HepG2 (cell line): Measurements from ENCODE around the gene CELF5. TPM values are rescaled to one million over a fixed set of nuclear protein-coding genes. Genes with fewer than 3 reads are reported as not detected.

ENCODE experiments used
- ATAC-seq: fragments of 200-7000 bp; cut with Tn5 transposase; 3 replicates; pipeline ENCODE4 v1.9.1; 2020; ENCODE audit warnings: mild to moderate bottlenecking, moderate library complexity
- BruUV-seq: library from RNA; stranded (reverse); fragments of 400-500 nt; replicated peaks from 2 replicates; lab custom pipeline; 2021; lab: Mats Ljungman, UMichigan
- CTCF ChIA-PET: fragments of 300-600 bp; formaldehyde crosslinking; extraction: SDS; loops from one replicate; lab custom pipeline; 2021; ENCODE audit warnings: low total read pairs, inconsistent platforms, low intra/inter-chr PET ratio; lab: Yijun Ruan, JAX
- POLR2A ChIA-PET: fragments of 350-600 bp; sonication (Branson Sonifier 250); formaldehyde crosslinking; loops from one replicate; lab custom pipeline; 2020; ENCODE audit warnings: antibody characterized with exemption, inconsistent platforms; lab: Yijun Ruan, JAX
- DNase-seq: peaks from one replicate; pipeline ENCODE4 v3.0.0-alpha.2; 2015; ENCODE audit warnings: low spot score
- FAIRE-seq: peaks from 3 replicates; lab custom pipeline; 2011; peaks lifted over from hg19 to GRCh38; lab: Jason Lieb, UNC
- H2AFZ ChIP-seq: one replicate; pipeline ENCODE4 v1.6.1; 2011; ENCODE audit warnings: low read length, inconsistent platforms
- H3K27ac ChIP-seq: fragments of 300-600 bp; 3 replicates; pipeline ENCODE4 v1.8.0; 2011; ENCODE audit warnings: mixed run types, mild to moderate bottlenecking, mixed read lengths, low read length, inconsistent platforms; ENCODE audit not compliant: insufficient read depth; ENCODE audit errors: extremely low read length
- H3K27me3 ChIP-seq, 2 experiments: fragments of 200-600 bp in 1 of 2; 2 replicates in 1 of 2; 3 replicates in 1 of 2; pipeline versions ENCODE4 v1.6.0 to v1.8.0; 2011; ENCODE audit warnings: low read length in 2 of 2, mild to moderate bottlenecking in 2 of 2, moderate library complexity in 2 of 2, inconsistent platforms in 1 of 2; ENCODE audit not compliant: insufficient read depth in 2 of 2, control insufficient read depth in 1 of 2
- H3K36me3 ChIP-seq, 2 experiments: fragments of 200-600 bp in 1 of 2; replicated peaks in 1 of 2; 2 replicates in 1 of 2; 3 replicates in 1 of 2; pipeline versions ENCODE4 v1.5.1 to v1.8.0; 2011; ENCODE audit warnings: low read length in 2 of 2, inconsistent platforms in 1 of 2; ENCODE audit not compliant: insufficient read depth in 2 of 2, control insufficient read depth in 1 of 2
- H3K4me1 ChIP-seq: 2 replicates; pipeline ENCODE4 v1.5.1; 2012; ENCODE audit warnings: low read length, inconsistent platforms; ENCODE audit not compliant: insufficient read depth
- H3K4me2 ChIP-seq: 2 replicates; pipeline ENCODE4 v1.6.0; 2011; ENCODE audit warnings: low read depth, low read length, inconsistent platforms
- H3K4me3 ChIP-seq, 3 experiments: fragments of 200-600 bp in 1 of 3; sonication (generic), shearing (Covaris generic) in 1 of 3; replicated peaks in 1 of 3; 2 replicates each; pipeline ENCODE4 v1.5.1; 2011 to 2016; ENCODE audit warnings: low read length in 3 of 3, inconsistent platforms in 2 of 3, low read depth in 2 of 3, mild to moderate bottlenecking in 2 of 3, control low read depth in 1 of 3, mixed read lengths in 1 of 3; ENCODE audit not compliant: insufficient read depth in 1 of 3
- H3K79me2 ChIP-seq: one replicate; pipeline ENCODE4 v1.6.1; 2011; ENCODE audit warnings: low read length, inconsistent platforms; ENCODE audit not compliant: insufficient read depth
- H3K9ac ChIP-seq: 2 replicates; pipeline ENCODE4 v1.6.0; 2011; ENCODE audit warnings: mild to moderate bottlenecking, low read depth, low read length, inconsistent platforms; ENCODE audit not compliant: insufficient read depth
- H3K9me3 ChIP-seq: 2 replicates; pipeline ENCODE4 v1.5.1; 2012; ENCODE audit warnings: mild to moderate bottlenecking, low read length
- H4K20me1 ChIP-seq: 2 replicates; pipeline ENCODE4 v1.6.0; 2011; ENCODE audit warnings: inconsistent platforms, mild to moderate bottlenecking, low read length, moderate library complexity; ENCODE audit not compliant: insufficient read depth
- CSRNP1 ChIP-seq: sonication (generic); formaldehyde crosslinking; IDR thresholded peaks from 2 replicates; pipeline ENCODE4 v1.8.1; 2023; ENCODE audit warnings: mild to moderate bottlenecking, missing genetic modification reagents
- EEA1 ChIP-seq: sonication (generic); formaldehyde crosslinking; IDR thresholded peaks from 2 replicates; pipeline ENCODE4 v1.5.1; 2020; ENCODE audit warnings: mild to moderate bottlenecking, missing genetic modification reagents, borderline replicate concordance
- EHMT2 ChIP-seq: fragments of 200-600 bp; sonication (generic); IDR thresholded peaks from 2 replicates; pipeline ENCODE4 v1.7.0; 2017; ENCODE audit warnings: antibody characterized with exemption, low read depth, low read length, borderline replicate concordance
- HOMEZ ChIP-seq: IDR thresholded peaks from 2 replicates; pipeline ENCODE4 v1.6.1; 2016; ENCODE audit warnings: low read depth
- KAT7 ChIP-seq: IDR thresholded peaks from 2 replicates; pipeline ENCODE4 v1.6.1; 2018; ENCODE audit warnings: borderline replicate concordance, missing compliant biosample characterization
- PLSCR1 ChIP-seq: sonication (generic); formaldehyde crosslinking; IDR thresholded peaks from 2 replicates; pipeline ENCODE4 v1.5.0; 2020; ENCODE audit warnings: missing genetic modification reagents, mild to moderate bottlenecking, borderline replicate concordance
- RCOR2 ChIP-seq: IDR thresholded peaks from 2 replicates; pipeline ENCODE4 v1.6.1; 2016; ENCODE audit warnings: missing biosample characterization, missing genetic modification reagents
- RELA ChIP-seq: sonication (generic); formaldehyde crosslinking; IDR thresholded peaks from 2 replicates; pipeline ENCODE4 v1.4.0; 2020; ENCODE audit warnings: missing genetic modification reagents
- SYNCRIP ChIP-seq: fragments of 200-400 bp; formaldehyde crosslinking; IDR thresholded peaks from 2 replicates; pipeline ENCODE4 v1.6.1; 2018; ENCODE audit warnings: mild to moderate bottlenecking, low read depth, low read length; ENCODE audit not compliant: insufficient read depth
- TFDP2 ChIP-seq: sonication (generic); formaldehyde crosslinking; IDR thresholded peaks from 2 replicates; pipeline ENCODE4 v1.4.0; 2020; ENCODE audit warnings: missing genetic modification reagents
- ZNF263 ChIP-seq: sonication (generic); formaldehyde crosslinking; IDR thresholded peaks from 2 replicates; pipeline ENCODE4 v1.4.0; 2020; ENCODE audit warnings: missing genetic modification reagents
- ZNF558 ChIP-seq: sonication (generic); formaldehyde crosslinking; IDR thresholded peaks from 2 replicates; pipeline ENCODE4 v1.9.0; 2022; ENCODE audit warnings: mild to moderate bottlenecking, missing genetic modification reagents, borderline replicate concordance
- ZNF83 ChIP-seq: sonication (generic); formaldehyde crosslinking; IDR thresholded peaks from 2 replicates; pipeline ENCODE4 v1.4.0; 2020; ENCODE audit warnings: missing genetic modification reagents, mild to moderate bottlenecking, borderline replicate concordance
- WGBS: methylation state at CpG from one replicate; pipeline ENCODE4 v1.1.6; 2017; ENCODE audit warnings: low lambda C conversion rate; 5-methylcytosine and 5-hydroxymethylcytosine counted together
- in situ Hi-C: cut with HindIII; loops from 2 replicates; pipeline ENCODE4 v1.10.0; 2017; ENCODE audit warnings: low pct_unique_long_range_greater_than_20kb; ENCODE audit not compliant: extremely low pct_ligation_motif_present
- intact Hi-C: fragments of 100-400 bp; cut with micrococcal nuclease; formaldehyde crosslinking; loops from one replicate; pipeline ENCODE4 v1.10.0; 2022; ENCODE audit not compliant: unreplicated experiment
- polyA plus RNA-seq, 8 experiments: library from polyadenylated mRNA; depleted of rRNA in 3 of 8; stranded (reverse) in 7 of 8; unstranded in 1 of 8; fragments of >200 nt; fragmentation: Illumina TruSeq in 4 of 8; extraction: Trizol in 4 of 8; gene quantifications; 2 replicates each; pipeline versions ENCODE4 v1.2.1 to v1.2.3, GENCODE V29; 2011 to 2016; ENCODE audit warnings: low read depth in 4 of 8, missing spikeins in 1 of 8, mixed read lengths in 1 of 8; ENCODE audit not compliant: insufficient read depth in 1 of 8
- total RNA-seq, 5 experiments: library from RNA; depleted of rRNA; stranded (reverse); fragments of >200 nt; fragmentation: Illumina TruSeq; extraction: Trizol; gene quantifications; 2 replicates each; pipeline ENCODE4 v1.2.3, GENCODE V29; 2016; ENCODE audit warnings: low read depth in 1 of 5
- TF ChIP-seq, protein P1 (sequence below): sonication (generic); formaldehyde crosslinking; IDR thresholded peaks from 2 replicates; pipeline ENCODE4 v1.5.1; 2020; ENCODE audit warnings: missing genetic modification reagents, mild to moderate bottlenecking, borderline replicate concordance

The CELF5 gene
- total and polyA plus RNA-seq, 2 of the 13 experiments (the other 11 are each of a cell fraction or from before 2014, with no cell fraction given): 0.31 to 0.84 TPM

- H3K79me2 ChIP-seq: peaks cover 41% of the 10 kb centered on the region
- no TSS peak for BruUV-seq
- peaks cover 2 to 15% of the 10 kb centered on the region in 2 experiments; a peak in 3 of 5 replicates for H3K36me3 ChIP-seq
- DNase-seq (no peak), ATAC-seq (no peak), FAIRE-seq (no peak)
- peaks cover 7% of the 10 kb centered on the region; the same call in 1 of the 2 replicates for H4K20me1 ChIP-seq
- in situ Hi-C loops: no loop called here
- H3K27me3 ChIP-seq: no peaks in the 10 kb centered on the region
- intact Hi-C loops: no loop called here
- H3K27ac ChIP-seq: no peak overlapping the region
- H3K9ac ChIP-seq: no peak overlapping the region
- H2AFZ ChIP-seq: no peak overlapping the region
- ChIA-PET CTCF (no interaction called here), POLR2A (no interaction called here)
- 93% methylated on average over 35 of the region's 46 CpGs for WGBS
- H3K4me3 ChIP-seq: no peak overlapping the region
- TF ChIP-seq CSRNP1 (no peak), TFDP2 (no peak), ZNF263 (CRISPR knock-in tag) (no peak), KAT7 (CRISPR knock-in tag) (no peak), PLSCR1 (CRISPR knock-in tag) (no peak), ZNF83 (no peak), ZNF558 (CRISPR knock-in tag) (no peak), SYNCRIP (no peak), RELA (no peak), EHMT2 (no peak), EEA1 (CRISPR knock-in tag) (no peak), RCOR2 (CRISPR knock-in tag) (no peak), HOMEZ (CRISPR knock-in tag) (no peak)
- TF ChIP-seq, protein P1, sequence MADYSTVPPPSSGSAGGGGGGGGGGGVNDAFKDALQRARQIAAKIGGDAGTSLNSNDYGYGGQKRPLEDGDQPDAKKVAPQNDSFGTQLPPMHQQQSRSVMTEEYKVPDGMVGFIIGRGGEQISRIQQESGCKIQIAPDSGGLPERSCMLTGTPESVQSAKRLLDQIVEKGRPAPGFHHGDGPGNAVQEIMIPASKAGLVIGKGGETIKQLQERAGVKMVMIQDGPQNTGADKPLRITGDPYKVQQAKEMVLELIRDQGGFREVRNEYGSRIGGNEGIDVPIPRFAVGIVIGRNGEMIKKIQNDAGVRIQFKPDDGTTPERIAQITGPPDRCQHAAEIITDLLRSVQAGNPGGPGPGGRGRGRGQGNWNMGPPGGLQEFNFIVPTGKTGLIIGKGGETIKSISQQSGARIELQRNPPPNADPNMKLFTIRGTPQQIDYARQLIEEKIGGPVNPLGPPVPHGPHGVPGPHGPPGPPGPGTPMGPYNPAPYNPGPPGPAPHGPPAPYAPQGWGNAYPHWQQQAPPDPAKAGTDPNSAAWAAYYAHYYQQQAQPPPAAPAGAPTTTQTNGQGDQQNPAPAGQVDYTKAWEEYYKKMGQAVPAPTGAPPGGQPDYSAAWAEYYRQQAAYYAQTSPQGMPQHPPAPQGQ (CRISPR knock-in tag): no peak
- peaks cover 22% of the 10 kb centered on the region for H3K4me1 ChIP-seq
- H3K9me3 ChIP-seq: no peaks in the 10 kb centered on the region
- H3K4me2 ChIP-seq: no peak overlapping the region
Observed at GRCh38 chr19:3190921-3191805, 33.3 kb upstream of the CELF5 start.
